AG08396 (cell line): ENCODE data around the gene RERG.
"Not testable (repeated sequence)": the region's sequence is repeated elsewhere in the genome, so short reads cannot be mapped to it uniquely, and the experiment has no call there.

Experiments used
- DNase-seq: peaks from one replicate; pipeline ENCODE4 v3.0.0; 2012; ENCODE audit warnings: low spot score, mixed read lengths

RERG gene

GRCh38 chr12:15143467-15143866 lies 77.8 kb downstream of the RERG start:
- no peak for DNase-seq

GRCh38 chr12:15142711-15143110 lies 78.5 kb downstream of the RERG start:
- DNase-seq = no peak

GRCh38 chr12:15131431-15131830 lies 89.8 kb downstream of the RERG start:
- DNase-seq = peak; percentile 28

- DNase-seq = no peak
These were observed 90.7 kb downstream of the RERG start for GRCh38 chr12:15130541-15130940.

GRCh38 chr12:15123401-15123800 lies 97.8 kb downstream of the RERG start:
- no peak for DNase-seq

GRCh38 chr12:15122344-15122743 lies 98.9 kb downstream of the RERG start:
- DNase-seq = no peak

GRCh38 chr12:15118955-15119354 lies 102.3 kb downstream of the RERG start:
- DNase-seq = no peak

GRCh38 chr12:15116983-15117382 lies 104.2 kb downstream of the RERG start:
- no peak for DNase-seq

GRCh38 chr12:15116086-15116485 lies 105.1 kb downstream of the RERG start:
- DNase-seq = no peak

GRCh38 chr12:15115434-15115833 lies 105.8 kb downstream of the RERG start:
- DNase-seq = no peak

GRCh38 chr12:15114501-15114900 lies 106.7 kb downstream of the RERG start:
- DNase-seq = no peak

GRCh38 chr12:15092826-15093225 lies 128.4 kb downstream of the RERG start:
- DNase-seq = no peak

GRCh38 chr12:15090441-15090840 lies 130.8 kb downstream of the RERG start:
- DNase-seq = no peak

GRCh38 chr12:15088105-15088504 lies 133.1 kb downstream of the RERG start:
- DNase-seq = no peak

- DNase-seq = not testable (repeated sequence)
These were observed 143.5 kb downstream of the RERG start for GRCh38 chr12:15077751-15078150.

- no peak for DNase-seq
These were observed 146.9 kb downstream of the RERG start for GRCh38 chr12:15074351-15074750.

- DNase-seq = no peak
These were observed 162.1 kb downstream of the RERG start for GRCh38 chr12:15059123-15059522.
